GM12865 (cell line): ENCODE measurements around the gene TPRA1.
A peak's percentile ranks its signal among the peaks of the same experiment; 100 is the strongest.

Source experiments
- DNase-seq: peaks from one replicate; pipeline ENCODE4 v3.0.0; 2010; ENCODE audit warnings: low read depth
- H3K4me3 ChIP-seq: 2 replicates; pipeline ENCODE4 v1.5.1; 2011; ENCODE audit warnings: mild to moderate bottlenecking, low read depth, low read length, control low read depth
- TF ChIP-seq, protein P1 (sequence below): IDR thresholded peaks from 2 replicates; pipeline ENCODE4 v1.5.1; 2011; ENCODE audit warnings: low read length, control low read depth, low read depth, inconsistent platforms; ENCODE audit not compliant: insufficient read depth; ENCODE audit errors: missing control alignments

The TPRA1 gene

DNA sequence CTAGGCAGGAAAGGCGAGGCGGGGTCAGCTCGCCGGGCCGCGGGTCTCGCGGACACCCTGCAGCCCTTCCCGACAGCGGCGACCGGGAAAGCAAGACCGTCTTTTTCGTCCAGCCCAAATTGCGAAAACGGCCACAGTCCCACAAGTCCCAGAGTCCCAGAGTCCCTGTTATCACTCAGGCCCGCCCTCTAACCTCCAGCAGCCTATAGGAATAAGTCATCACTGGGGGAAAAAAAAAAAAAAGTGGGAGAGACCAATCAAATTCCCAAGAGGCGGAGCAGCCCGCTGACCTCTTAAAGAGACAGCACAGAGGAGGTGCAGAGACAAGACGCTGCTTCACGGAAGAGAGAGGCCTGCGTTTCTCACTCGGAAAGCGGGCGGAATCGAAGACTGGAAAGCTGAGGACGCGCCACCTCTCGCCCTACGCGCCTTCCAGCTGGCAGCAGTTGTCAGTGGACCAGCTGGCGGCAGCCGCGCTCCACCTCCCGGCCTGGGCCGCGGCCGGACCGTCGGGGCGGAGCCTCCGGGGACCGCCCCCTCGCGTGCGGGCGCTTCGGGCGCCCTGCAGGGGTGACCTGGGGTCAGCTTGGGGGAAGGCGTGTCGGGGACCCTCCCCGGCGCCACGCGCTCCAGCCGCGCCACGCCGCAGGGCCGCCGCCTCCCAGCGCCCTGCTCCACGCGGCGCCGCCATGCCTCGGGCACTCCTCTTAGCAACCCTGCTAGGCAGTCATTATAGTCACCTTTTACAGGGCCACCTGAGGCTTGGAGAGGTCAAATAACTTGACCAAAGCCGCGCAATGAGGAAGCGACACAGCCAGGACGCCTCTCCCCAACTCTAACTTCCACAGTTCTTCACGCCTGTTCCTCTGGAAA, at the start of gene TPRA1:
Gene TPRA1 (minus strand): TSS at position 141 of the 873 bp plus-strand sequence. CDS start 10,587 bp downstream, outside the sequence.
- peak; percentile 97 for DNase-seq
- TF ChIP-seq, protein P1, sequence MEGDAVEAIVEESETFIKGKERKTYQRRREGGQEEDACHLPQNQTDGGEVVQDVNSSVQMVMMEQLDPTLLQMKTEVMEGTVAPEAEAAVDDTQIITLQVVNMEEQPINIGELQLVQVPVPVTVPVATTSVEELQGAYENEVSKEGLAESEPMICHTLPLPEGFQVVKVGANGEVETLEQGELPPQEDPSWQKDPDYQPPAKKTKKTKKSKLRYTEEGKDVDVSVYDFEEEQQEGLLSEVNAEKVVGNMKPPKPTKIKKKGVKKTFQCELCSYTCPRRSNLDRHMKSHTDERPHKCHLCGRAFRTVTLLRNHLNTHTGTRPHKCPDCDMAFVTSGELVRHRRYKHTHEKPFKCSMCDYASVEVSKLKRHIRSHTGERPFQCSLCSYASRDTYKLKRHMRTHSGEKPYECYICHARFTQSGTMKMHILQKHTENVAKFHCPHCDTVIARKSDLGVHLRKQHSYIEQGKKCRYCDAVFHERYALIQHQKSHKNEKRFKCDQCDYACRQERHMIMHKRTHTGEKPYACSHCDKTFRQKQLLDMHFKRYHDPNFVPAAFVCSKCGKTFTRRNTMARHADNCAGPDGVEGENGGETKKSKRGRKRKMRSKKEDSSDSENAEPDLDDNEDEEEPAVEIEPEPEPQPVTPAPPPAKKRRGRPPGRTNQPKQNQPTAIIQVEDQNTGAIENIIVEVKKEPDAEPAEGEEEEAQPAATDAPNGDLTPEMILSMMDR, result peak; percentile 29
- peak within 1 kb of the TSS; percentile 80 for H3K4me3 ChIP-seq

DNA sequence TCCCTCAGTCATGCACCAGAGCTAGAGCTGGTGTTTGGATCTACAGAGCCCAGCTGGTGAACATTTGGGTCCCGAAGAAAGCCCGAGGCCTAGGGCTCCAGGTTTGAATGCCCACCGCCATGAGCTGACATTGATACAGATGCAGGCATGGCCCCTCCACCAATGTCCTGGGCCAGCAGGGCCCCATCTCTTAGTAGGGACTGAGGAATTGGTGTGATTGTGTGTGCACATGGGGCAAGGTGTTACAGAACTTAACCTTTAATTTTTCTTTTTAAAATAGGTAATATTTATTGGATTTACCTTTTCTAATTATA, 49.5 kb upstream of the TPRA1 start:
- DNase-seq, result no peak
- TF ChIP-seq, protein P1, result no peak

DNA sequence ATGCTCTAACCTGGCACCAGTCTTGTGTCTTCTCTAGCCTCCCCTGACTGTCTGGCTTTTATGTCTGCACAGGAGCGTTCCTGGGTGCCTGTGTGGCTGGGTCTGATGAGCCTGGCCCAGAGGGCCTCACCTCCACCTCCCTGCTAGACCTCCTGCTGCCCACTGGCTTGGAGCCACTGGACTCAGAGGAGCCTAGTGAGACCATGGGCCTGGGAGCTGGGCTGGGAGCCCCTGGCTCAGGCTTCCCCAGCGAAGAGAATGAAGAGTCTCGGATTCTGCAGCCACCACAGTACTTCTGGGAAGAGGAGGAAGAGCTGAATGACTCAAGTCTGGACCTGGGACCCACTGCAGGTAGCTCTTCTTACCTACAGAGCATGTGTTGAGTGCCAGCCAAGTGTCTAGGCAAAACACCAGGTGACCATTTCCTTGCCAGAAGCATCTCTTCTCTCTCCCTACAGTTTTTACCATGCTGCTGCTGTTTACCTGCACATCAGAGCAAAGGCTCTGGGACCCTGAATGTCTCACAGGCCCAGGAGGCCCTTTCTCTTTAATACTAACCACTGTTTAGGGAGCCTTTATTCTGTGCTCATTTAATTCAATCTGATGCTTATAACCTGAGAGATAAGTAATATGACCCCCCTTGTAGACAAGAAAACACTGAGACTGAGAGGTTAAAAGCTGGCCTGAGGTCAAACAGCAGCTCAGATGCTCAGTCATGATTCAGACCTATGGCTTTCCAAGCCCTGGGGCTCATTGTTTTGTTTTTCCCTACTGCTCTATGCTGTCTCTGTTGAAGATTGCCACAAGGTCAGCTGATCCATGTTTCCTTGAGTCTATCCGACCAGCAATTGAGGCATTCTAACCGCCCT, 48.9 kb upstream of the TPRA1 start:
- TF ChIP-seq, protein P1, result no peak
- H3K4me3 ChIP-seq, result no peak overlapping the region
- DNase-seq, result no peak

More for the DNA sequence above, 49.5 kb upstream of the TPRA1 start:
- H3K4me3 ChIP-seq, result no peak overlapping the region

DNA sequence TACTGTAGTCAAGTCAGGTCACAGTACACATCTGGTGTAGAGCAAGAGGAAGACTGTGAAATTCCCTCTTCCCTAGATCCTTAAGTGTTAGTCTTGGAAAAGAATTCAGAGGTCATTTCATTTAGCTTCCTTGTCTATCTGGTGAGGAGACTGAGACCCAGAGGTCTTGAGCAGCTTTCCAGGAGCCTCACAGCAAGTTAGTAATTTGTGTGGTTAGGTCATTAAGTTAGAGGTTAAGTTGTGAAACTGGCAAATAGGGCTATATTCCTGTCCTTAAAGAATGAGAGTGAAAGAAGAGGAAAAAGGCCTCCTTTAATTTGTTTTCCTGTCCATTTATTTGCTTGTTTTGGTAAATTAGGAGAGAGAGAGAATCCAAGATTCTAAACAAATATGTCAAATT, 47.4 kb upstream of the TPRA1 start:
- no peak for DNase-seq

DNA sequence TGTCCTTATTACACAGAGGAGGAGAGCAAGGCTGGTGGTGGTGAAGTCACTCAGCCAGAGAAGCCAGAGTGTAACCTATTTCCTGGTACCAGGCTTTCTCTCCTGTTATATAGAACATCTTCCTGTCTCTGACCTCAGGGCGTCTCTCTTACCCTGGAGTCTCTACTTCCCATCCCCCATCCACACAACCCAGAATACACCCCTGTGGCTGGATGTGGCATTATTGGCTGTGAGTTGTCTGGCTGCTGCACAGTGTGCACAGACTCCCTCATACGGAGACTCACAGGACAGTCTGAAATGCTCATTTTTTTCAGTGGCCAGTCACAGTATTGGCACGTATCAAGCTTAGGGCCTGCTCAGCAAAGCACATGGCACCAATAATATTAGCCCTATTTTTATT, 47.0 kb upstream of the TPRA1 start:
- H3K4me3 ChIP-seq, result no peak overlapping the region
- TF ChIP-seq, protein P1, result no peak
- peak; percentile 41 for DNase-seq

More for the DNA sequence above, 47.4 kb upstream of the TPRA1 start:
- no peak overlapping the region for H3K4me3 ChIP-seq
- TF ChIP-seq, protein P1, result no peak

DNA sequence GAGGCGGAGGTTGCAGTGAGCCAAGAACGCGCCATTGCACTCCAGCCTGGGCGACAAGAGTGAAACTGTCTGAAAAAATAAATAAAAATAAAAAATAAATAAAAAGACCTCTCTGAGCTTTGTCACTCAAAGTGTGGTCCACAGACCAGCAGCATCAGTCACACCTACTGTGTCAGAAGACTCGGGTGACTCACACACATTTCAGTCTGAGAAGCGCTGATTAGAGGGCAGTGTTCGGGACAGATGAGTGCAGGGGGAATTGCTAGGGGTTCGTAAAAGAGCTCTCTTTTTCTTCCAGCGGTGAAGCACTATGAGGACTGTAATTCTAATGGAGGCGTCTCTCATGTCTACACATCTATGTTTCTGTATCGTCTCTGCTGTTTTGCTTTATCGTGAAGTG, 44.1 kb upstream of the TPRA1 start:
- H3K4me3 ChIP-seq, result no peak overlapping the region
- DNase-seq, result no peak
- TF ChIP-seq, protein P1, result no peak
